ENCODE measurements around the gene DSCAML1. TPM values are rescaled to one million over a fixed set of nuclear protein-coding genes. Genes with fewer than 3 reads are reported as not detected.

DSCAML1 gene
- total and polyA plus RNA-seq, 2 of the 8 experiments (the other 6 are each of a cell fraction or from before 2014, with no cell fraction given), result 0.19 to 0.24 TPM

DNA sequence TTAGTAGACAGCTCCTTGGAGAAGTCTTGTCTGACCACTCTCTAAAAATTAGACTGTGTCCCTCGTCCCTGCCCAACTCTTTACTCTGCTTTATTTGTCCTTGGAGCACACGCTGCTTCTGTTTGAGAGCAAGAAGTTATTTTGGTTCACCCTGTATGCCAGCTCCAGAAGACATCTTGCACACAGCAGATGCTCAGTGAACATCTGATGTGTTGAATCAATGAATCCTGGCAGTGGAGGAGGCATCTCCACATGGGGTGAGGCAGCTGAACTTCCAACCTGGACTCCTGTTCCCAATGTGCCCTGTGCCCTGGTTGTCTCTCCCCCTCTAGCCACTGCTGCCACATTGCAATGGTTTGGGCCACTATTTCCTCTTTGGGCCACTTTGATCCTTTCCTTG, 255.8 kb downstream of the DSCAML1 start (continued):
- TF ChIP-seq GTF2F1 (IDR thresholded peaks at IDR 0.05; ENCODE audit: borderline replicate concordance, low read depth, low read length), result no peak
- TF ChIP-seq, protein P1, sequence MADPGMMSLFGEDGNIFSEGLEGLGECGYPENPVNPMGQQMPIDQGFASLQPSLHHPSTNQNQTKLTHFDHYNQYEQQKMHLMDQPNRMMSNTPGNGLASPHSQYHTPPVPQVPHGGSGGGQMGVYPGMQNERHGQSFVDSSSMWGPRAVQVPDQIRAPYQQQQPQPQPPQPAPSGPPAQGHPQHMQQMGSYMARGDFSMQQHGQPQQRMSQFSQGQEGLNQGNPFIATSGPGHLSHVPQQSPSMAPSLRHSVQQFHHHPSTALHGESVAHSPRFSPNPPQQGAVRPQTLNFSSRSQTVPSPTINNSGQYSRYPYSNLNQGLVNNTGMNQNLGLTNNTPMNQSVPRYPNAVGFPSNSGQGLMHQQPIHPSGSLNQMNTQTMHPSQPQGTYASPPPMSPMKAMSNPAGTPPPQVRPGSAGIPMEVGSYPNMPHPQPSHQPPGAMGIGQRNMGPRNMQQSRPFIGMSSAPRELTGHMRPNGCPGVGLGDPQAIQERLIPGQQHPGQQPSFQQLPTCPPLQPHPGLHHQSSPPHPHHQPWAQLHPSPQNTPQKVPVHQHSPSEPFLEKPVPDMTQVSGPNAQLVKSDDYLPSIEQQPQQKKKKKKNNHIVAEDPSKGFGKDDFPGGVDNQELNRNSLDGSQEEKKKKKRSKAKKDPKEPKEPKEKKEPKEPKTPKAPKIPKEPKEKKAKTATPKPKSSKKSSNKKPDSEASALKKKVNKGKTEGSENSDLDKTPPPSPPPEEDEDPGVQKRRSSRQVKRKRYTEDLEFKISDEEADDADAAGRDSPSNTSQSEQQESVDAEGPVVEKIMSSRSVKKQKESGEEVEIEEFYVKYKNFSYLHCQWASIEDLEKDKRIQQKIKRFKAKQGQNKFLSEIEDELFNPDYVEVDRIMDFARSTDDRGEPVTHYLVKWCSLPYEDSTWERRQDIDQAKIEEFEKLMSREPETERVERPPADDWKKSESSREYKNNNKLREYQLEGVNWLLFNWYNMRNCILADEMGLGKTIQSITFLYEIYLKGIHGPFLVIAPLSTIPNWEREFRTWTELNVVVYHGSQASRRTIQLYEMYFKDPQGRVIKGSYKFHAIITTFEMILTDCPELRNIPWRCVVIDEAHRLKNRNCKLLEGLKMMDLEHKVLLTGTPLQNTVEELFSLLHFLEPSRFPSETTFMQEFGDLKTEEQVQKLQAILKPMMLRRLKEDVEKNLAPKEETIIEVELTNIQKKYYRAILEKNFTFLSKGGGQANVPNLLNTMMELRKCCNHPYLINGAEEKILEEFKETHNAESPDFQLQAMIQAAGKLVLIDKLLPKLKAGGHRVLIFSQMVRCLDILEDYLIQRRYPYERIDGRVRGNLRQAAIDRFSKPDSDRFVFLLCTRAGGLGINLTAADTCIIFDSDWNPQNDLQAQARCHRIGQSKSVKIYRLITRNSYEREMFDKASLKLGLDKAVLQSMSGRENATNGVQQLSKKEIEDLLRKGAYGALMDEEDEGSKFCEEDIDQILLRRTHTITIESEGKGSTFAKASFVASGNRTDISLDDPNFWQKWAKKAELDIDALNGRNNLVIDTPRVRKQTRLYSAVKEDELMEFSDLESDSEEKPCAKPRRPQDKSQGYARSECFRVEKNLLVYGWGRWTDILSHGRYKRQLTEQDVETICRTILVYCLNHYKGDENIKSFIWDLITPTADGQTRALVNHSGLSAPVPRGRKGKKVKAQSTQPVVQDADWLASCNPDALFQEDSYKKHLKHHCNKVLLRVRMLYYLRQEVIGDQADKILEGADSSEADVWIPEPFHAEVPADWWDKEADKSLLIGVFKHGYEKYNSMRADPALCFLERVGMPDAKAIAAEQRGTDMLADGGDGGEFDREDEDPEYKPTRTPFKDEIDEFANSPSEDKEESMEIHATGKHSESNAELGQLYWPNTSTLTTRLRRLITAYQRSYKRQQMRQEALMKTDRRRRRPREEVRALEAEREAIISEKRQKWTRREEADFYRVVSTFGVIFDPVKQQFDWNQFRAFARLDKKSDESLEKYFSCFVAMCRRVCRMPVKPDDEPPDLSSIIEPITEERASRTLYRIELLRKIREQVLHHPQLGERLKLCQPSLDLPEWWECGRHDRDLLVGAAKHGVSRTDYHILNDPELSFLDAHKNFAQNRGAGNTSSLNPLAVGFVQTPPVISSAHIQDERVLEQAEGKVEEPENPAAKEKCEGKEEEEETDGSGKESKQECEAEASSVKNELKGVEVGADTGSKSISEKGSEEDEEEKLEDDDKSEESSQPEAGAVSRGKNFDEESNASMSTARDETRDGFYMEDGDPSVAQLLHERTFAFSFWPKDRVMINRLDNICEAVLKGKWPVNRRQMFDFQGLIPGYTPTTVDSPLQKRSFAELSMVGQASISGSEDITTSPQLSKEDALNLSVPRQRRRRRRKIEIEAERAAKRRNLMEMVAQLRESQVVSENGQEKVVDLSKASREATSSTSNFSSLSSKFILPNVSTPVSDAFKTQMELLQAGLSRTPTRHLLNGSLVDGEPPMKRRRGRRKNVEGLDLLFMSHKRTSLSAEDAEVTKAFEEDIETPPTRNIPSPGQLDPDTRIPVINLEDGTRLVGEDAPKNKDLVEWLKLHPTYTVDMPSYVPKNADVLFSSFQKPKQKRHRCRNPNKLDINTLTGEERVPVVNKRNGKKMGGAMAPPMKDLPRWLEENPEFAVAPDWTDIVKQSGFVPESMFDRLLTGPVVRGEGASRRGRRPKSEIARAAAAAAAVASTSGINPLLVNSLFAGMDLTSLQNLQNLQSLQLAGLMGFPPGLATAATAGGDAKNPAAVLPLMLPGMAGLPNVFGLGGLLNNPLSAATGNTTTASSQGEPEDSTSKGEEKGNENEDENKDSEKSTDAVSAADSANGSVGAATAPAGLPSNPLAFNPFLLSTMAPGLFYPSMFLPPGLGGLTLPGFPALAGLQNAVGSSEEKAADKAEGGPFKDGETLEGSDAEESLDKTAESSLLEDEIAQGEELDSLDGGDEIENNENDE (IDR thresholded peaks at IDR 0.05; ENCODE audit: insufficient replicate concordance, low read length), result no peak
- no peak for TF ChIP-seq BCL11A (IDR thresholded peaks at IDR 0.05; ENCODE audit: low read depth in 2 of 2, low read length in 2 of 2)
- TF ChIP-seq SRF (IDR thresholded peaks at IDR 0.05; ENCODE audit: low read depth, low read length), result no peak

Measured in H1 (cell line).